Stomach (tissue), 4 donors: ENCODE measurements around the gene UBTD2.

Experiments used
- CTCF ChIP-seq, 7 experiments: fragments of 450-650 bp in 4 of 7; fragments of 200-600 bp in 3 of 7; sonication (generic) in 3 of 7; IDR thresholded peaks; one replicate each; pipeline ENCODE4 v1.5.1; 2016 to 2019; ENCODE audit warnings: antibody characterized with exemption in 7 of 7, control low read depth in 2 of 7, mild to moderate bottlenecking in 1 of 7
- EP300 ChIP-seq: sonication (generic); formaldehyde crosslinking; IDR thresholded peaks from one replicate; pipeline ENCODE4 v1.6.1; 2017; ENCODE audit warnings: antibody characterized with exemption
- POLR2A ChIP-seq, 4 donors: fragments of 450-650 bp; IDR thresholded peaks; one replicate each; pipeline ENCODE4 v1.6.1; 2016; ENCODE audit warnings: antibody characterized with exemption in 4 of 4, control low read depth in 2 of 4, mild to moderate bottlenecking in 1 of 4, moderate library complexity in 1 of 4
- POLR2AphosphoS5 ChIP-seq, 3 donors: sonication (generic); formaldehyde crosslinking; IDR thresholded peaks; one replicate each; pipeline ENCODE4 v1.6.1; 2016; ENCODE audit warnings: antibody characterized with exemption in 3 of 3

- TF ChIP-seq POLR2A (IDR thresholded peaks at IDR 0.05) (no peak), CTCF (IDR thresholded peaks at IDR 0.05) (no peak), EP300 (no peak), POLR2AphosphoS5 (IDR thresholded peaks at IDR 0.05) (no peak)
These were observed 38.0 kb upstream of the UBTD2 start for GRCh38 chr5:172321593-172321992.
